Endothelial cell of umbilical vein (primary cell): Measurements from ENCODE around the gene CC2D2A. TPM values are rescaled to one million over a fixed set of nuclear protein-coding genes. Genes with fewer than 3 reads are reported as not detected.

Source experiments
- BruUV-seq: library from RNA; stranded (reverse); fragments of 400-500 nt; replicated peaks from 2 replicates; lab custom pipeline; 2021; lab: Mats Ljungman, UMichigan
- CTCF ChIA-PET: fragments of 300-600, 350-600 bp; sonication (Branson Sonifier 250); formaldehyde crosslinking; loops from one replicate; lab custom pipeline; 2021; ENCODE audit warnings: antibody characterized with exemption, inconsistent platforms; lab: Charles Lee
- POLR2A ChIA-PET: fragments of 300-600, 350-600 bp; sonication (Branson Sonifier 250); formaldehyde crosslinking; loops from one replicate; lab custom pipeline; 2021; ENCODE audit warnings: antibody characterized with exemption, inconsistent platforms; lab: Charles Lee
- DNase-seq: peaks from one replicate; pipeline ENCODE4 v3.0.0-alpha.2; 2011; ENCODE audit warnings: low read depth, low spot score
- FAIRE-seq: peaks from 2 replicates; lab custom pipeline; 2011; peaks lifted over from hg19 to GRCh38; lab: Jason Lieb, UNC
- H2AFZ ChIP-seq: 2 replicates; pipeline ENCODE4 v1.6.0; 2012; ENCODE audit warnings: low read depth, low read length, control low read depth, inconsistent platforms
- H3K27ac ChIP-seq: 2 replicates; pipeline ENCODE4 v1.5.1; 2011; ENCODE audit warnings: low read depth, mild to moderate bottlenecking, control low read depth, low read length, moderate library complexity; ENCODE audit not compliant: insufficient read depth
- H3K27me3 ChIP-seq, 2 experiments: 2 replicates each; pipeline versions ENCODE4 v1.6.0 to v1.6.1; 2011; ENCODE audit warnings: low read length in 2 of 2, mixed read lengths in 1 of 2; ENCODE audit not compliant: control insufficient read depth in 2 of 2, insufficient read depth in 2 of 2
- H3K36me3 ChIP-seq, 2 experiments: 2 replicates in 1 of 2; 3 replicates in 1 of 2; pipeline ENCODE4 v1.5.1; 2011; ENCODE audit warnings: low read length in 2 of 2, mild to moderate bottlenecking in 1 of 2, moderate library complexity in 1 of 2; ENCODE audit not compliant: control insufficient read depth in 2 of 2, insufficient read depth in 2 of 2; ENCODE audit errors: extremely low read depth in 1 of 2
- H3K4me1 ChIP-seq: 3 replicates; pipeline ENCODE4 v1.5.1; 2011; ENCODE audit warnings: mild to moderate bottlenecking, low read length; ENCODE audit not compliant: control insufficient read depth, insufficient read depth; ENCODE audit errors: extremely low read depth
- H3K4me2 ChIP-seq: 2 replicates; pipeline ENCODE4 v1.6.1; 2011; ENCODE audit warnings: low read length, control low read depth, mixed read lengths; ENCODE audit not compliant: insufficient read depth
- H3K4me3 ChIP-seq, 3 experiments: fragments of 200-600 bp in 1 of 3; sonication (generic), shearing (Covaris generic) in 1 of 3; replicated peaks in 1 of 3; 2 replicates each; pipeline ENCODE4 v1.5.1; 2011 to 2016; ENCODE audit warnings: control low read depth in 3 of 3, low read length in 3 of 3, mild to moderate bottlenecking in 2 of 3, inconsistent platforms in 1 of 3, low read depth in 1 of 3, moderate library complexity in 1 of 3; ENCODE audit not compliant: insufficient read depth in 1 of 3
- H3K79me2 ChIP-seq: 2 replicates; pipeline ENCODE4 v1.6.0; 2012; ENCODE audit warnings: low read length, inconsistent platforms; ENCODE audit not compliant: control insufficient read depth, insufficient read depth
- H3K9ac ChIP-seq: replicated peaks from 2 replicates; pipeline ENCODE3; 2011; ENCODE audit warnings: low read length, control low read depth; ENCODE audit not compliant: insufficient read depth; ENCODE audit errors: extremely low read depth
- H3K9me1 ChIP-seq: replicated peaks from 3 replicates; pipeline ENCODE4 v1.6.0; 2011; ENCODE audit warnings: mild to moderate bottlenecking, low read length; ENCODE audit not compliant: control insufficient read depth, insufficient read depth; ENCODE audit errors: extremely low read depth
- H3K9me3 ChIP-seq: replicated peaks from 2 replicates; pipeline ENCODE4 v1.5.1; 2012; ENCODE audit warnings: low read length, inconsistent platforms; ENCODE audit not compliant: control insufficient read depth, insufficient read depth
- H4K20me1 ChIP-seq: replicated peaks from 2 replicates; pipeline ENCODE3; 2011; ENCODE audit warnings: mild to moderate bottlenecking, low read length; ENCODE audit not compliant: control insufficient read depth, insufficient read depth; ENCODE audit errors: extremely low read depth
- CTCF ChIP-seq, 2 donors: IDR thresholded peaks; 1 replicate in 1 of 2; 2 replicates in 1 of 2; pipeline ENCODE4 v1.5.1; 2011; ENCODE audit warnings: low read length in 2 of 2, mild to moderate bottlenecking in 2 of 2, moderate library complexity in 2 of 2, control low read depth in 1 of 2, inconsistent platforms in 1 of 2, low read depth in 1 of 2; ENCODE audit not compliant: insufficient read depth in 1 of 2; ENCODE audit errors: extremely low read depth in 1 of 2
- EZH2 ChIP-seq: IDR thresholded peaks from 2 replicates; pipeline ENCODE4 v1.6.1; 2012; ENCODE audit warnings: borderline replicate concordance, low read depth, mild to moderate bottlenecking, moderate library complexity, low read length, inconsistent platforms; ENCODE audit not compliant: severe bottlenecking
- FOS ChIP-seq: IDR thresholded peaks from 2 replicates; pipeline ENCODE4 v1.6.1; 2011; ENCODE audit warnings: mild to moderate bottlenecking, low read length, moderate library complexity, borderline replicate concordance; ENCODE audit not compliant: insufficient read depth
- GATA2 ChIP-seq: IDR thresholded peaks from 2 replicates; pipeline ENCODE4 v1.7.0; 2011; ENCODE audit warnings: low read depth, mild to moderate bottlenecking, moderate library complexity, mixed read lengths, low read length; ENCODE audit not compliant: insufficient read length, insufficient read depth
- JUN ChIP-seq: IDR thresholded peaks from 2 replicates; pipeline ENCODE4 v1.6.1; 2011; ENCODE audit warnings: borderline replicate concordance, low read depth; ENCODE audit not compliant: insufficient read length, insufficient read depth
- MAX ChIP-seq: IDR thresholded peaks from 2 replicates; pipeline ENCODE4 v1.6.1; 2011; ENCODE audit not compliant: insufficient read depth, insufficient read length
- MYC ChIP-seq: IDR thresholded peaks from one replicate; pipeline ENCODE4 v1.6.1; 2011; ENCODE audit warnings: mild to moderate bottlenecking, low read depth, low read length
- POLR2A ChIP-seq: IDR thresholded peaks from 2 replicates; pipeline ENCODE4 v1.6.1; 2012; ENCODE audit warnings: low read depth, mild to moderate bottlenecking, control low read depth, low read length
- POLR2AphosphoS5 ChIP-seq: IDR thresholded peaks from 2 replicates; pipeline ENCODE4 v1.6.1; 2012; ENCODE audit warnings: low read depth, mild to moderate bottlenecking, control low read depth, low read length, moderate library complexity; ENCODE audit not compliant: insufficient read depth
- dilution Hi-C: fragments of 300-500 bp; cut with MboI; formaldehyde crosslinking; loops from one replicate; pipeline ENCODE4 v1.15.0; 2019; ENCODE audit warnings: low sequenced_read_pairs; ENCODE audit not compliant: extremely low pct_ligation_motif_present
- intact Hi-C: fragments of 100-400 bp; cut with micrococcal nuclease; formaldehyde crosslinking; loops from one replicate; pipeline ENCODE4 v1.10.0; 2022
- polyA plus RNA-seq, 4 experiments: library from polyadenylated mRNA; depleted of rRNA in 3 of 4; stranded (reverse) in 3 of 4; unstranded in 1 of 4; fragments of >200 nt; gene quantifications; 2 replicates each; pipeline versions ENCODE4 v1.2.1 to v1.2.3, GENCODE V29; 2011 to 2012; ENCODE audit warnings: missing spikeins in 1 of 4
- total RNA-seq: library from RNA; stranded (reverse); gene quantifications from 2 replicates; pipeline ENCODE4 v1.2.3, GENCODE V29; 2021

CC2D2A gene
- total and polyA plus RNA-seq, 2 donors (not counting 3 experiments of a cell fraction or from before 2014, with no cell fraction given) = 10.2 to 22.4 TPM

- FAIRE-seq = no peak
- no peak for TF ChIP-seq POLR2A
- no peak for TF ChIP-seq JUN
- TF ChIP-seq POLR2AphosphoS5 = no peak
- no peak for TF ChIP-seq EZH2
- H3K79me2 ChIP-seq = no peaks in the 10 kb centered on the region
- no peaks in the 10 kb centered on the region for H3K4me1 ChIP-seq
- intact Hi-C loops = no loop called here
- no peak overlapping the region for H2AFZ ChIP-seq
- H3K9me1 ChIP-seq = peaks cover 2% of the 10 kb centered on the region
- DNase-seq = no peak
- H3K9ac ChIP-seq = no peak overlapping the region
- no peaks in the 10 kb centered on the region for H3K9me3 ChIP-seq
- H3K4me2 ChIP-seq = no peak overlapping the region
- H3K27me3 ChIP-seq = no peaks in the 10 kb centered on the region
- no peaks in the 10 kb centered on the region for H4K20me1 ChIP-seq
- BruUV-seq = no TSS peak
- ChIA-PET CTCF (no interaction called here), POLR2A (interaction anchor here (0.6 kb wide), 1 partner anchor 158 kb away, joined by 3 read pairs; no protein-coding TSS in a partner anchor)
- no peak overlapping the region for H3K4me3 ChIP-seq
- peaks cover 0 to 2% of the 10 kb centered on the region in 2 experiments for H3K36me3 ChIP-seq
- dilution Hi-C loops = no loop called here
- no peak overlapping the region for H3K27ac ChIP-seq
These were observed 38.0 kb downstream of the CC2D2A start for GRCh38 chr4:15507679-15508078.

- intact Hi-C loops (no loop called here), dilution Hi-C loops (no loop called here)
These were observed 41.3 kb downstream of the CC2D2A start for GRCh38 chr4:15510961-15511360.

More at GRCh38 chr4:15510961-15511360, 41.3 kb downstream of the CC2D2A start:
- H2AFZ ChIP-seq = no peak overlapping the region
- no peak overlapping the region for H3K27ac ChIP-seq
- H3K9me1 ChIP-seq = peaks cover 2% of the 10 kb centered on the region
- CTCF ChIA-PET = no interaction called here
- H4K20me1 ChIP-seq = no peaks in the 10 kb centered on the region
- DNase-seq (no peak), FAIRE-seq (no peak)
- POLR2A ChIA-PET = no interaction called here
- BruUV-seq = no TSS peak
- H3K27me3 ChIP-seq = no peaks in the 10 kb centered on the region
- H3K36me3 ChIP-seq = peaks cover 0 to 2% of the 10 kb centered on the region in 2 experiments
- peaks cover 6% of the 10 kb centered on the region for H3K4me1 ChIP-seq
- no peak overlapping the region for H3K9ac ChIP-seq
- H3K9me3 ChIP-seq = no peaks in the 10 kb centered on the region
- H3K79me2 ChIP-seq = no peaks in the 10 kb centered on the region
- H3K4me3 ChIP-seq = no peak overlapping the region
- no peak overlapping the region for H3K4me2 ChIP-seq
- TF ChIP-seq EZH2 (no peak), POLR2AphosphoS5 (no peak), GATA2 (no peak), FOS (no peak), CTCF (IDR thresholded peaks at IDR 0.05; ENCODE audit: extremely low read depth in 1 of 2, insufficient read depth in 1 of 2, low read depth in 1 of 2, low read length in 2 of 2) (no peak), POLR2A (no peak), MYC (no peak), MAX (no peak), JUN (no peak)
